Smooth muscle cell (in vitro differentiated cells): ENCODE data around the gene ZMIZ1. TPM values are rescaled to one million over a fixed set of nuclear protein-coding genes. Genes with fewer than 3 reads are reported as not detected.

Experiments
- DNase-seq: peaks from one replicate; lab custom pipeline; 2025; ENCODE audit not compliant: unreplicated experiment; lab: John Stamatoyannopoulos, UW
- H2AFZ ChIP-seq: fragments of 200-600 bp; sonication (generic); 2 replicates; pipeline ENCODE4 v1.6.0; 2016; ENCODE audit warnings: antibody characterized with exemption, low read depth, mild to moderate bottlenecking
- H3F3A ChIP-seq: fragments of 200-600 bp; sonication (generic); 2 replicates; pipeline ENCODE4 v1.6.0; 2017; ENCODE audit warnings: antibody characterized with exemption, low read depth
- H3K27ac ChIP-seq: fragments of 200-600 bp; sonication (generic); 2 replicates; pipeline ENCODE4 v1.5.1; 2016; ENCODE audit warnings: low read depth, mild to moderate bottlenecking
- H3K27me3 ChIP-seq: fragments of 200-600 bp; sonication (generic); 2 replicates; pipeline ENCODE4 v1.6.1; 2016; ENCODE audit warnings: low read depth, mild to moderate bottlenecking
- H3K36me3 ChIP-seq: fragments of 200-600 bp; sonication (generic); 2 replicates; pipeline ENCODE4 v1.5.1; 2016; ENCODE audit warnings: low read depth
- H3K4me1 ChIP-seq: fragments of 200-600 bp; sonication (generic); 2 replicates; pipeline ENCODE4 v1.5.1; 2016; ENCODE audit warnings: low read depth
- H3K4me2 ChIP-seq: fragments of 200-600 bp; sonication (generic); 2 replicates; pipeline ENCODE4 v1.6.0; 2016; ENCODE audit warnings: mild to moderate bottlenecking
- H3K4me3 ChIP-seq: fragments of 200-600 bp; sonication (generic); 2 replicates; pipeline ENCODE4 v1.5.1; 2016; ENCODE audit warnings: mild to moderate bottlenecking
- H3K79me2 ChIP-seq: fragments of 200-600 bp; sonication (generic); 2 replicates; pipeline ENCODE4 v1.6.0; 2016; ENCODE audit warnings: low read depth, mild to moderate bottlenecking
- H3K9ac ChIP-seq: fragments of 200-600 bp; sonication (generic); 2 replicates; pipeline ENCODE4 v1.6.0; 2016; ENCODE audit warnings: low read depth
- H3K9me3 ChIP-seq: fragments of 200-600 bp; sonication (generic); replicated peaks from 2 replicates; pipeline ENCODE4 v1.5.1; 2016; ENCODE audit warnings: low read depth
- H4K20me1 ChIP-seq: fragments of 200-600 bp; sonication (generic); 2 replicates; pipeline ENCODE4 v1.6.0; 2016; ENCODE audit warnings: low read depth
- WGBS: methylation state at CpG from one replicate; pipeline ENCODE4 v1.1.7; 2016; ENCODE audit warnings: low lambda C conversion rate; 5-methylcytosine and 5-hydroxymethylcytosine counted together
- polyA plus RNA-seq: library from polyadenylated mRNA; unstranded; fragments of >200 nt; fragmentation: Nextera tagmentation; extraction: Ambion mirVana; gene quantifications from 2 replicates; pipeline ENCODE4 v1.2.1, GENCODE V29; 2016
- total RNA-seq: library from RNA; depleted of rRNA; stranded (reverse); fragments of >200 nt; gene quantifications from 2 replicates; pipeline ENCODE4 v1.2.3, GENCODE V29; 2014
- TF ChIP-seq, protein P1 (sequence below): fragments of 200-600 bp; sonication (generic); IDR thresholded peaks from 2 replicates; pipeline ENCODE4 v1.5.1; 2017; ENCODE audit warnings: borderline replicate concordance, mild to moderate bottlenecking, antibody characterized with exemption; ENCODE audit not compliant: insufficient read depth, poor library complexity, severe bottlenecking

Gene ZMIZ1
- total and polyA plus RNA-seq, 2 experiments from 2014 or later: 24.2 to 31.3 TPM

DNA sequence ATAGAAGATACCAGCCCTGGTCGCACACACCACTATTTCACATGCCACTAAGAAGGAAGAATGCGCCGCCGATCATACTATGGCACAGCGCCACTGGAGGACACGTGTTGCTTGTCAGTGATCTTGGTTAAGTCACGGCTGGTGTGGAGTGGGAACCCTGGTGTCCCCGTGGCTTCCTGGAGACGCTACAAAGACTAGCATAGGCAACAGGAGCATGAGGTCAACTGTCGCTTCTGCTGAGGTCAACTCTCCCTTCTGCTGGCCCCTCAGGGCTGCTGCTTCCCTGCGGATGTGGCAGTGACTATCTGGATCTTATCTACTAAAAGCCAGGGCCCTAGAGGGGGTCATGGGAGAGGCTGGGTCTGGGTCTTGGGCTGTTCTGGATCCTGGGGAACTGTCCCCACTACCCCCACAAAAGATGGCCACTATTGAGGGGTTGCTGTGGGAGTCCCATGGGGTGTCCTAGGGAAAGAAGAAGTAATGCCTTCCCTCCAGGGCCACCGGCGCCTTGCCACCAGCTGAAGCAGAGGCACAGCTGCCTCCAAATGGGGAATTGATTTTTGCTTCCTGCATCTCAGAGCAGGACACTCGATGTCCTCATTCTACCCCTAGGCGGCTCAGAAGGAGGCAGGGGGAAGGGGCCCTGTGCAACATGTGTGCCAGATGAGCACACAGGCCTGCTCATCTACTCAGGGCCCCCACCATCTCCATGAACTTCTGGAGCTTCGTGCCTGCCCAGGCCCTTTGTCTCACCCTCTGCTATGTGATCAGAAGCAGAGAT is 201.9 kb downstream of the ZMIZ1 start:
- Histone ChIP-seq H3K9ac (no peak overlapping the region), H2AFZ (no peak overlapping the region), H4K20me1 (peaks cover 82% of the 10 kb centered on the region), H3K27me3 (no peaks in the 10 kb centered on the region), H3K4me3 (no peak overlapping the region), H3K9me3 (no peaks in the 10 kb centered on the region), H3K27ac (no peak overlapping the region), H3K36me3 (no peaks in the 10 kb centered on the region), H3K79me2 (peaks cover 30% of the 10 kb centered on the region), H3K4me2 (no peak overlapping the region), H3F3A (peaks cover 23% of the 10 kb centered on the region), H3K4me1 (peaks cover 28% of the 10 kb centered on the region)
- 79% methylated on average over 16 of the region's 16 CpGs for WGBS
- TF ChIP-seq, protein P1, sequence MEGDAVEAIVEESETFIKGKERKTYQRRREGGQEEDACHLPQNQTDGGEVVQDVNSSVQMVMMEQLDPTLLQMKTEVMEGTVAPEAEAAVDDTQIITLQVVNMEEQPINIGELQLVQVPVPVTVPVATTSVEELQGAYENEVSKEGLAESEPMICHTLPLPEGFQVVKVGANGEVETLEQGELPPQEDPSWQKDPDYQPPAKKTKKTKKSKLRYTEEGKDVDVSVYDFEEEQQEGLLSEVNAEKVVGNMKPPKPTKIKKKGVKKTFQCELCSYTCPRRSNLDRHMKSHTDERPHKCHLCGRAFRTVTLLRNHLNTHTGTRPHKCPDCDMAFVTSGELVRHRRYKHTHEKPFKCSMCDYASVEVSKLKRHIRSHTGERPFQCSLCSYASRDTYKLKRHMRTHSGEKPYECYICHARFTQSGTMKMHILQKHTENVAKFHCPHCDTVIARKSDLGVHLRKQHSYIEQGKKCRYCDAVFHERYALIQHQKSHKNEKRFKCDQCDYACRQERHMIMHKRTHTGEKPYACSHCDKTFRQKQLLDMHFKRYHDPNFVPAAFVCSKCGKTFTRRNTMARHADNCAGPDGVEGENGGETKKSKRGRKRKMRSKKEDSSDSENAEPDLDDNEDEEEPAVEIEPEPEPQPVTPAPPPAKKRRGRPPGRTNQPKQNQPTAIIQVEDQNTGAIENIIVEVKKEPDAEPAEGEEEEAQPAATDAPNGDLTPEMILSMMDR: no peak
- no peak for DNase-seq

DNA sequence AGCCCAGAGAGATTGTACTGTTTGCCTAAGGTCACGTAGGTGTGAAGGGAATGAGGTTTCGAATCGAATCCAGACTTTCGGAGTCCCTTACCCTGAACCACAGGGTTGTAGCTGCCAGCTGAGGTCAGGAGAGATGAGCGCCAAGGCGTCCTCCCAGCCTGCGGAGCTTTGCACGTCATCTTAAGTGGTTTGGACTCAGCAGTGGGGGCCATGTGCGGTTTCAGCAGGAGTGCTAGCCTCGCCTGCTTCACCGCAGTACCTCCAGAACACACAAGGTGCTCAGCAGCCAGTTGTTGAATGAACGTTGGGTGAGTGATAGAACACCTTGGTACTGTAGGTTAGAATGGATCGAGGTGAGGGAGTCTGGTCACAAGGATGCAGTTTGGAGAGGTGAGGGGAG is 203.6 kb downstream of the ZMIZ1 start:
- no peak overlapping the region for H3K4me2 ChIP-seq
- H2AFZ ChIP-seq: no peak overlapping the region
- no peak for DNase-seq
- no peaks in the 10 kb centered on the region for H3K27me3 ChIP-seq
- no peaks in the 10 kb centered on the region for H3K36me3 ChIP-seq
- H3K4me3 ChIP-seq: no peak overlapping the region
- peaks cover 25% of the 10 kb centered on the region for H3K4me1 ChIP-seq
- H4K20me1 ChIP-seq: peaks cover 84% of the 10 kb centered on the region
- no peak overlapping the region for H3K27ac ChIP-seq
- WGBS: 93% methylated on average over 13 of the region's 13 CpGs
- TF ChIP-seq, protein P1: no peak
- H3K79me2 ChIP-seq: peaks cover 36% of the 10 kb centered on the region
- no peaks in the 10 kb centered on the region for H3K9me3 ChIP-seq
- peaks cover 12% of the 10 kb centered on the region for H3F3A ChIP-seq
- H3K9ac ChIP-seq: no peak overlapping the region

DNA sequence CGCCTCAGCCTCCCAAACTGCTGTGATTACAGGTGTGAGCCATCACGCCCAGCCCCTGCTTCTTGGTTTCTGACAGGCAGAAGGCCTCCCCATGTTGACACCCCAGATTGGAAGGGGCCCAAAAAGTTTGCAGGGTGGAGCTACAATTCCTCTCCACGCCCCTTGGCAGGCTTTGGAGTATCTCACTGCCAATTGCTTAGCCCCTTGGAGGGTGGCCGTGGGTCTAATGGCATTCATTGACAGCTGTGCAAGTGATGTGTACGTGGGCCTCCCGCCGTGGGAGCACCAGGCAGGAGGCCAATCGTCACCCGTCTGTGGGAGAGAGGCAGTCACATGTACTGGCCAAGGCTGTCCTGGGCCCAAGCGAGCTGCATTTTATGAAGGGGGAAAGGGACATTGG is 204.8 kb downstream of the ZMIZ1 start:
- Histone ChIP-seq H3K4me2 (peak overlapping the region; percentile 68), H3K4me1 (peaks cover 22% of the 10 kb centered on the region), H4K20me1 (peaks cover 83% of the 10 kb centered on the region), H3K36me3 (no peaks in the 10 kb centered on the region), H3F3A (peaks cover 6% of the 10 kb centered on the region), H3K9ac (peak overlapping the region; percentile 83), H3K27me3 (no peaks in the 10 kb centered on the region), H3K27ac (peak overlapping the region; percentile 95), H2AFZ (no peak overlapping the region), H3K79me2 (peaks cover 32% of the 10 kb centered on the region), H3K4me3 (no peak overlapping the region), H3K9me3 (no peaks in the 10 kb centered on the region)
- TF ChIP-seq, protein P1: no peak
- DNase-seq: no peak
- 79% methylated on average over 10 of the region's 10 CpGs for WGBS
